IMR-90 (cell line): ENCODE results near the gene SLC4A3. TPM values are rescaled to one million over a fixed set of nuclear protein-coding genes. Genes with fewer than 3 reads are reported as not detected.

ENCODE experiments used
- ATAC-seq: fragments of 200-7000 bp; cut with Tn5 transposase; 2 replicates; pipeline ENCODE4 v1.9.1; 2020; ENCODE audit warnings: low read depth, mild to moderate bottlenecking, moderate library complexity
- BruUV-seq: library from RNA; stranded (reverse); fragments of 400-500 nt; replicated peaks from 2 replicates; lab custom pipeline; 2021; lab: Mats Ljungman, UMichigan
- CTCF ChIA-PET: fragments of 300-600 bp; formaldehyde crosslinking; extraction: SDS; loops from one replicate; lab custom pipeline; 2021; ENCODE audit warnings: antibody characterized with exemption; lab: Yijun Ruan, JAX
- POLR2A ChIA-PET: fragments of 300-600 bp; sonication (Branson Sonifier 250); formaldehyde crosslinking; loops from one replicate; lab custom pipeline; 2022; ENCODE audit warnings: antibody characterized with exemption; ENCODE audit not compliant: unreplicated experiment; lab: Charles Lee
- DNase-seq: peaks from one replicate; pipeline ENCODE4 v3.0.0; 2013
- H2AFZ ChIP-seq: replicated peaks from 2 replicates; pipeline ENCODE3; 2013; ENCODE audit warnings: low read length, mild to moderate bottlenecking; ENCODE audit not compliant: poor library complexity
- H2AK5ac ChIP-seq: 2 replicates; pipeline ENCODE4 v1.6.1; 2013; ENCODE audit warnings: low read depth, low read length, inconsistent platforms
- H2AK9ac ChIP-seq: replicated peaks from 2 replicates; pipeline ENCODE3; 2013; ENCODE audit warnings: mild to moderate bottlenecking, low read depth, low read length, moderate library complexity; ENCODE audit not compliant: poor library complexity
- H2BK120ac ChIP-seq: 2 replicates; pipeline ENCODE4 v1.6.1; 2013; ENCODE audit warnings: low read depth, low read length, inconsistent platforms
- H2BK15ac ChIP-seq: 3 replicates; pipeline ENCODE4 v1.6.1; 2013; ENCODE audit warnings: low read depth, low read length, inconsistent platforms
- H2BK20ac ChIP-seq: 2 replicates; pipeline ENCODE4 v1.6.1; 2013; ENCODE audit warnings: low read depth, mild to moderate bottlenecking, inconsistent platforms, low read length, moderate library complexity
- H2BK5ac ChIP-seq: 2 replicates; pipeline ENCODE4 v1.6.1; 2013; ENCODE audit warnings: mild to moderate bottlenecking, low read depth, low read length, inconsistent platforms; ENCODE audit not compliant: poor library complexity, severe bottlenecking
- H3K14ac ChIP-seq: replicated peaks from 2 replicates; pipeline ENCODE4 v1.6.1; 2013; ENCODE audit warnings: low read depth, low read length, inconsistent platforms
- H3K18ac ChIP-seq: 2 replicates; pipeline ENCODE4 v1.6.1; 2013; ENCODE audit warnings: low read depth, low read length, control low read depth
- H3K23ac ChIP-seq: 2 replicates; pipeline ENCODE4 v1.6.1; 2013; ENCODE audit warnings: low read depth, low read length, inconsistent platforms
- H3K27ac ChIP-seq: 2 replicates; pipeline ENCODE4 v1.5.1; 2013; ENCODE audit warnings: mild to moderate bottlenecking, control low read depth, low read length; ENCODE audit not compliant: insufficient read depth
- H3K27me3 ChIP-seq: 2 replicates; pipeline ENCODE4 v1.6.1; 2013; ENCODE audit warnings: low read length; ENCODE audit not compliant: control insufficient read depth, insufficient read depth
- H3K36me3 ChIP-seq: 2 replicates; pipeline ENCODE4 v1.6.1; 2013; ENCODE audit warnings: low read length, mixed read lengths; ENCODE audit not compliant: control insufficient read depth, insufficient read depth
- H3K4ac ChIP-seq: 2 replicates; pipeline ENCODE4 v1.6.1; 2013; ENCODE audit warnings: low read depth, low read length, inconsistent platforms
- H3K4me1 ChIP-seq: 2 replicates; pipeline ENCODE4 v1.6.1; 2013; ENCODE audit warnings: low read length, mixed read lengths; ENCODE audit not compliant: control insufficient read depth, insufficient read depth
- H3K4me2 ChIP-seq: 2 replicates; pipeline ENCODE4 v1.6.1; 2013; ENCODE audit warnings: low read depth, mild to moderate bottlenecking, control low read depth, low read length, moderate library complexity
- H3K4me3 ChIP-seq: 2 replicates; pipeline ENCODE4 v1.5.1; 2013; ENCODE audit warnings: low read depth, mild to moderate bottlenecking, control low read depth, low read length, moderate library complexity; ENCODE audit not compliant: insufficient read depth
- H3K56ac ChIP-seq: 2 replicates; pipeline ENCODE4 v1.6.1; 2013; ENCODE audit warnings: low read length, inconsistent platforms; ENCODE audit not compliant: insufficient read depth; ENCODE audit errors: extremely low read depth
- H3K79me1 ChIP-seq, 2 experiments: 2 replicates each; pipeline ENCODE4 v1.6.1; 2013; ENCODE audit warnings: low read length in 2 of 2, inconsistent platforms in 1 of 2, low read depth in 1 of 2
- H3K9ac ChIP-seq: 2 replicates; pipeline ENCODE4 v1.6.1; 2013; ENCODE audit warnings: low read depth, low read length, control low read depth
- H3K9me1 ChIP-seq: 2 replicates; pipeline ENCODE4 v1.6.1; 2013; ENCODE audit warnings: low read length, inconsistent platforms; ENCODE audit not compliant: insufficient read depth
- H3K9me3 ChIP-seq: 2 replicates; pipeline ENCODE4 v1.6.1; 2013; ENCODE audit warnings: low read length; ENCODE audit not compliant: control insufficient read depth, insufficient read depth
- H4K20me1 ChIP-seq: 2 replicates; pipeline ENCODE4 v1.6.1; 2013; ENCODE audit warnings: low read length, inconsistent platforms; ENCODE audit not compliant: insufficient read depth
- H4K5ac ChIP-seq: 2 replicates; pipeline ENCODE4 v1.6.1; 2013; ENCODE audit warnings: mild to moderate bottlenecking, low read depth, low read length, control low read depth
- H4K8ac ChIP-seq, 2 experiments: 2 replicates each; pipeline ENCODE4 v1.6.1; 2013; ENCODE audit warnings: low read depth in 2 of 2, low read length in 2 of 2, control low read depth in 1 of 2, inconsistent platforms in 1 of 2
- H4K91ac ChIP-seq: 2 replicates; pipeline ENCODE4 v1.6.1; 2013; ENCODE audit warnings: low read depth, low read length, inconsistent platforms; ENCODE audit not compliant: insufficient read depth
- BHLHE40 ChIP-seq: fragments of 150-350 bp; IDR thresholded peaks from 2 replicates; pipeline ENCODE4 v1.6.1; 2016; ENCODE audit warnings: mild to moderate bottlenecking, low read depth, low read length
- CHD1 ChIP-seq: IDR thresholded peaks from 2 replicates; pipeline ENCODE4 v1.6.1; 2012; ENCODE audit warnings: low read depth, low read length, improper control_type of control experiment
- MAFK ChIP-seq: IDR thresholded peaks from 2 replicates; pipeline ENCODE4 v1.6.1; 2012; ENCODE audit warnings: low read depth, low read length, improper control_type of control experiment
- POLR2A ChIP-seq: IDR thresholded peaks from 2 replicates; pipeline ENCODE4 v1.6.1; 2012; ENCODE audit warnings: mild to moderate bottlenecking, low read depth, low read length
- RAD21 ChIP-seq: IDR thresholded peaks from 2 replicates; pipeline ENCODE4 v1.6.1; 2012; ENCODE audit warnings: low read length, improper control_type of control experiment
- SMC3 ChIP-seq: fragments of 150-350 bp; IDR thresholded peaks from 2 replicates; pipeline ENCODE4 v1.6.1; 2016; ENCODE audit warnings: low read depth, mild to moderate bottlenecking, antibody characterized with exemption, low read length, moderate library complexity
- WGBS, 2 experiments: methylation state at CpG; one replicate each; pipeline versions ENCODE4 v1.1.5 to v1.1.7; 2013; ENCODE audit warnings: missing lambda C conversion rate in 2 of 2; ENCODE audit not compliant: insufficient read length in 1 of 2; ENCODE audit errors: extremely low coverage in 2 of 2; 5-methylcytosine and 5-hydroxymethylcytosine counted together
- dilution Hi-C: fragments of 300-500 bp; cut with HindIII; formaldehyde crosslinking; loops from one replicate; pipeline ENCODE4 v1.14.3; 2018; ENCODE audit warnings: low sequenced_read_pairs; ENCODE audit not compliant: unreplicated experiment
- in situ Hi-C: fragments of 300-500 bp; cut with MboI; formaldehyde crosslinking; loops from 3 replicates; pipeline ENCODE4 v1.14.3; 2019; ENCODE audit warnings: low sequenced_read_pairs, inconsistent platforms, mixed read lengths
- intact Hi-C: fragments of 100-400 bp; cut with micrococcal nuclease; formaldehyde crosslinking; loops from 2 replicates; pipeline ENCODE4 v1.10.0; 2022
- polyA plus RNA-seq, 3 experiments: library from polyadenylated mRNA; depleted of rRNA; stranded (reverse); fragments of >200 nt; gene quantifications; 2 replicates each; pipeline ENCODE4 v1.2.3, GENCODE V29; 2012; ENCODE audit warnings: low replicate concordance in 1 of 3
- total RNA-seq: library from RNA; depleted of rRNA; stranded (reverse); fragments of >200 nt; gene quantifications from 2 replicates; pipeline ENCODE4 v1.2.3, GENCODE V29; 2012
- TF ChIP-seq, protein P1 (sequence below): fragments of 150-350 bp; IDR thresholded peaks from 2 replicates; pipeline ENCODE4 v1.6.1; 2016; ENCODE audit warnings: low read depth, mild to moderate bottlenecking, low read length, moderate library complexity, borderline replicate concordance

Gene SLC4A3
- total and polyA plus RNA-seq, 2 of the 4 experiments (the other 2 are of a cell fraction): 0.90 to 6.1 TPM

DNA sequence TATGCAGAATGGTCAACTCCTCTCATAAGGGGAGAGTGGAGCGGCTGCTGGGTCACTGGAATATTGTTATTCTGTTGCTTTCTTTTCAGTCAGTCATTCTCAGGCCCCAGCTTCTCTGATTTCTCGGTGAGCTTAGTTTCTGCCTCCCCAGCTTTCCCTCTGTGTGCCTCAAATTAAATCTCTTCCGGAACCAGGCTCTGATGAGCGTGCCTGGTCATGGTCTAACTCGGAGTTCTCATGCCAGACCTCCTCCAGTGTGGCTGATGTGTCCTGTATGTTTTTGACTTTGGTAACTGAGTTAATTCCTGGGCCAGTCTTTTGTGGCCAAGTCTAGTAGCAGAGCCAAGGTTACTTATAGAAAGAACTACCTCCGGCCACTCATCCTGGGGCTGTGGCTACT, 34.7 kb upstream of the SLC4A3 start:
- H3K9me1 ChIP-seq: 0 out of 2 replicates have a peak, but pooled peaks cover 2% of the 10 kb centered on the region
- no peaks in the 10 kb centered on the region for H3K9me3 ChIP-seq
- no peak overlapping the region for H3K4me3 ChIP-seq
- H3K9ac ChIP-seq: no peak overlapping the region
- ATAC-seq (no peak), DNase-seq (no peak)
- peak overlapping the region; percentile 44 for H2AK9ac ChIP-seq
- no peak overlapping the region for H4K5ac ChIP-seq
- H2BK5ac ChIP-seq: no peak overlapping the region
- H3K27ac ChIP-seq: no peak overlapping the region
- no peak overlapping the region for H2BK120ac ChIP-seq
- dilution Hi-C loops (no loop called here), in situ Hi-C loops (no loop called here), intact Hi-C loops (no loop called here)
- no peak overlapping the region for H2BK15ac ChIP-seq
- H3K18ac ChIP-seq: no peak overlapping the region
- H2AK5ac ChIP-seq: no peak overlapping the region
- no peaks in the 10 kb centered on the region for H3K36me3 ChIP-seq
- CTCF ChIA-PET: interaction anchor here (0.7 to 1.5 kb wide), 2 partner anchors 33 to 50 kb away, joined by 3 to 4 read pairs; no protein-coding TSS in a partner anchor
- no peak overlapping the region for H3K23ac ChIP-seq
- no peak overlapping the region for H3K14ac ChIP-seq
- H3K56ac ChIP-seq: no peak overlapping the region
- peaks cover 6% of the 10 kb centered on the region for H3K27me3 ChIP-seq
- no peak overlapping the region for H4K91ac ChIP-seq
- WGBS, 2 experiments: 0% methylated on average over 1 of the region's 6 CpGs; no CpG with 5 or more reads in 1 of the 2 experiments
- BruUV-seq: no TSS peak
- H2AFZ ChIP-seq: peak overlapping the region; percentile 40
- H3K79me1 ChIP-seq: no peaks in the 10 kb centered on the region
- POLR2A ChIA-PET: no interaction called here
- no peaks in the 10 kb centered on the region for H4K20me1 ChIP-seq
- H3K4me1 ChIP-seq: peaks cover 2% of the 10 kb centered on the region
- H4K8ac ChIP-seq: no peak overlapping the region; a peak in 1 of 4 replicates
- H3K4me2 ChIP-seq: no peak overlapping the region
- no peak overlapping the region for H2BK20ac ChIP-seq
- no peak for TF ChIP-seq CHD1
- TF ChIP-seq RAD21: no peak
- TF ChIP-seq MAFK: no peak
- no peak for TF ChIP-seq SMC3
- TF ChIP-seq POLR2A: no peak
- no peak for TF ChIP-seq BHLHE40
- TF ChIP-seq, protein P1, sequence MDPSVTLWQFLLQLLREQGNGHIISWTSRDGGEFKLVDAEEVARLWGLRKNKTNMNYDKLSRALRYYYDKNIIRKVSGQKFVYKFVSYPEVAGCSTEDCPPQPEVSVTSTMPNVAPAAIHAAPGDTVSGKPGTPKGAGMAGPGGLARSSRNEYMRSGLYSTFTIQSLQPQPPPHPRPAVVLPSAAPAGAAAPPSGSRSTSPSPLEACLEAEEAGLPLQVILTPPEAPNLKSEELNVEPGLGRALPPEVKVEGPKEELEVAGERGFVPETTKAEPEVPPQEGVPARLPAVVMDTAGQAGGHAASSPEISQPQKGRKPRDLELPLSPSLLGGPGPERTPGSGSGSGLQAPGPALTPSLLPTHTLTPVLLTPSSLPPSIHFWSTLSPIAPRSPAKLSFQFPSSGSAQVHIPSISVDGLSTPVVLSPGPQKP: no peak
- no peak overlapping the region for H3K4ac ChIP-seq
